ACC112 (cell line): Measurements from ENCODE around the gene POLR1H.

ENCODE experiments used
- H2AFZ ChIP-seq: fragments of 200-600 bp; sonication (generic); one replicate; pipeline ENCODE4 v1.6.0; 2017; ENCODE audit warnings: antibody characterized with exemption, low read length; ENCODE audit not compliant: unreplicated experiment
- H3K27ac ChIP-seq: fragments of 200-600 bp; sonication (generic); 2 replicates; pipeline ENCODE4 v1.5.1; 2014; ENCODE audit warnings: low read depth, mild to moderate bottlenecking, antibody characterized with exemption, low read length, moderate library complexity
- H3K27me3 ChIP-seq: fragments of 200-600 bp; sonication (generic); 2 replicates; pipeline ENCODE4 v1.6.1; 2014; ENCODE audit warnings: mild to moderate bottlenecking, antibody characterized with exemption, low read length, moderate library complexity, mixed read lengths; ENCODE audit not compliant: insufficient read depth
- H3K36me3 ChIP-seq: fragments of 200-600 bp; sonication (generic); 2 replicates; pipeline ENCODE4 v1.6.1; 2016; ENCODE audit warnings: mild to moderate bottlenecking, antibody characterized with exemption, low read length, moderate library complexity, mixed read lengths; ENCODE audit not compliant: insufficient read depth
- H3K4me1 ChIP-seq: fragments of 200-600 bp; sonication (generic); one replicate; pipeline ENCODE4 v1.6.1; 2016; ENCODE audit warnings: low read length, mixed read lengths; ENCODE audit not compliant: insufficient read depth, unreplicated experiment, control insufficient read depth
- H3K4me3 ChIP-seq: fragments of 200-600 bp; sonication (generic); 2 replicates; pipeline ENCODE4 v1.5.1; 2014; ENCODE audit warnings: mild to moderate bottlenecking, low read depth, low read length
- H3K79me2 ChIP-seq: fragments of 200-600 bp; sonication (generic); one replicate; pipeline ENCODE4 v1.6.0; 2016; ENCODE audit warnings: low read length; ENCODE audit not compliant: control insufficient read depth, unreplicated experiment, insufficient read depth

Gene POLR1H

DNA sequence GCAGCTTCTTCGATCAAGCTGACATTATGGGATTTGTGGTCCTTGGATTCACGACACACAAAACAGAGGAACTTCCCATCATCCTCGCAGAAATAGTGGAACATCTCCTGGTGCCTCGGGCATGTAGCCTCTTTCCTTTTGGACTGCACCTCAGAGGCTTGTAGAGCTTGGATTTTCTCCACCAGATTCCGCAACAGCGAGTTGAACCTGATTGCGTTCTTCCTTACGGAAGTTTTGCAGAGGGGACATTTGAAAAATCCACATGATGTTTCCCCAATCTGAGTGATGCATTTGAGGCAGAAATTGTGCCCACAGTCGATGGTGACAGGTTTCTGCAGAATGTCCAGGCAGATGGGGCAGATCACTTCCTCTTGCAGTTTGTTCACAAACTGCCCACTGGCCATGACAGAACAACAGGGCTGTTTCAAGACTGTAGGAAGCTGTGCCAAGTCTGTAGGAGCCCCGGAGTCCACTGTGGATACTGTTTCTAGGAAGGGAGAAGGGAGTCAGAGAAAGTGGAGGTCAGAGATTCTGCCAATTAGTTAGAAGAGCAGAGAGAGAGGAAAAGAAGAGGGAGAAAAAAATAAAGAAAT lies 51.4 kb downstream of the POLR1H start:
- Histone ChIP-seq H3K79me2 (no peaks in the 10 kb centered on the region), H3K27me3 (peaks cover 47% of the 10 kb centered on the region), H3K27ac (no peak overlapping the region), H2AFZ (no peak overlapping the region), H3K4me1 (peaks cover 4% of the 10 kb centered on the region), H3K36me3 (no peaks in the 10 kb centered on the region), H3K4me3 (no peak overlapping the region)

- Histone ChIP-seq H3K36me3 (no peaks in the 10 kb centered on the region), H2AFZ (no peak within 1 kb of the TSS), H3K79me2 (no peaks in the 10 kb centered on the region), H3K4me1 (peaks cover 4% of the 10 kb centered on the region), H3K27ac (no peak within 1 kb of the TSS), H3K4me3 (no peak within 1 kb of the TSS), H3K27me3 (peaks cover 47% of the 10 kb centered on the region)
Observed at GRCh38 chr6:30113003-30113759, 52.1 kb downstream of the POLR1H start, which contains the start of gene TRIM31. TSS of gene TRIM31 (minus strand) at chr6:30113090. CDS start at chr6:30112805, 285 bp downstream.

DNA sequence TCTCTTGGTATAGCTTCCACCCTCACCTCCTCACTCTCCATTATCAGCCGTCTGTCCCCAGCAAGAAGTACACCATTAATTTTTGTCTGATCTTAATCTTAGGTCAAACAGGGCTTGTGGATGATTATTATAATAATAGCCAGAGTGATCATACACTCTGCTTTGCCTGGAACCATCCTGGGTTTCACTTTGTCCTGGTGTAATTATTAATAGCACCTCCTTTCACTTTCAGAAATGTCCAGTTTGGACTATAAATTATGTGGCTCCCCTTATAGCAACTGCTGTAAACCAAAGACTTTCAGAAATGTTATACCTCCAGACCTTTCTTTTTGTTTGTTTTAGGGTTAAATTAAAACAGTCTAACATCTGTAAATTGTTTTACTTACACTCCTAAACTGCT lies 52.8 kb downstream of the POLR1H start:
- Histone ChIP-seq H3K4me3 (no peak overlapping the region), H2AFZ (no peak overlapping the region), H3K79me2 (no peaks in the 10 kb centered on the region), H3K27me3 (peaks cover 44% of the 10 kb centered on the region), H3K27ac (no peak overlapping the region), H3K4me1 (peaks cover 4% of the 10 kb centered on the region), H3K36me3 (no peaks in the 10 kb centered on the region)
